Osteocyte (in vitro differentiated cells): ENCODE measurements around the gene TAF9. TPM values are rescaled to one million over a fixed set of nuclear protein-coding genes. Genes with fewer than 3 reads are reported as not detected.

Experiments
- DNase-seq: peaks from one replicate; pipeline ENCODE4 v3.0.0; 2021; ENCODE audit warnings: mixed read lengths; ENCODE audit not compliant: unreplicated experiment; ENCODE audit errors: extremely low spot score
- H3K27ac Mint-ChIP-seq: one replicate; pipeline ENCODE4 v1.8.0; 2021; ENCODE audit warnings: mild to moderate bottlenecking, mixed read lengths; ENCODE audit not compliant: unreplicated experiment
- H3K27me3 Mint-ChIP-seq: one replicate; pipeline ENCODE4 v1.8.0; 2021; ENCODE audit warnings: mixed read lengths; ENCODE audit not compliant: unreplicated experiment
- H3K36me3 Mint-ChIP-seq: one replicate; pipeline ENCODE4 v1.8.0; 2021; ENCODE audit warnings: mixed read lengths; ENCODE audit not compliant: unreplicated experiment
- H3K4me1 Mint-ChIP-seq: one replicate; pipeline ENCODE4 v1.8.0; 2021; ENCODE audit warnings: mixed read lengths; ENCODE audit not compliant: unreplicated experiment
- H3K4me3 Mint-ChIP-seq: one replicate; pipeline ENCODE4 v1.8.0; 2021; ENCODE audit warnings: mild to moderate bottlenecking, moderate library complexity, mixed read lengths; ENCODE audit not compliant: unreplicated experiment
- H3K9me3 Mint-ChIP-seq: one replicate; pipeline ENCODE4 v1.8.0; 2021; ENCODE audit warnings: mixed read lengths; ENCODE audit not compliant: unreplicated experiment
- total RNA-seq: library from RNA; stranded (reverse); gene quantifications from 2 replicates; pipeline ENCODE4 v1.2.1, GENCODE V29; 2021
- TF ChIP-seq, protein P1 (sequence below): fragments of 200-600 bp; sonication (generic); IDR thresholded peaks from 2 replicates; pipeline ENCODE4 v1.5.0; 2021; ENCODE audit warnings: antibody characterized with exemption, mild to moderate bottlenecking, moderate library complexity

Gene TAF9
- total RNA-seq, 1 donor from 2014 or later: 69.3 TPM

DNA sequence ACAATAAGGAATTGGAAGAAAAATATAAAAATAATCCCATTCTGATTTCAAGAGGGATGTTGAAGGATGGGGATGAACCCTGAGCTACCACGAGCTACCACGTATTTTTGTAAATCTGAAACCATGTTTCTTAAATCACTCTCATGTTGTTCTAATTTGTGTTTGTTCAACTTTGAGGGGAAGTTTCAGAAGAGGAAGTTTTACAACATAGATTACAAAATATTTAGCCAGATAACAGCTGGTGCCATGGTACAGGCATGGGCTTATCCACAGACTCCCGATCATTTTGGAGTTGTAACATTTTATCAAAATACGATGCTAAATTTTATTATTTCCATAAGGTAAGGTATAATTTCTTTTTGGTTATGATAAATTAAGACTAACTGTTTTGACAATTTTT lies 51.9 kb downstream of the TAF9 start:
- no peak for DNase-seq
- TF ChIP-seq, protein P1, sequence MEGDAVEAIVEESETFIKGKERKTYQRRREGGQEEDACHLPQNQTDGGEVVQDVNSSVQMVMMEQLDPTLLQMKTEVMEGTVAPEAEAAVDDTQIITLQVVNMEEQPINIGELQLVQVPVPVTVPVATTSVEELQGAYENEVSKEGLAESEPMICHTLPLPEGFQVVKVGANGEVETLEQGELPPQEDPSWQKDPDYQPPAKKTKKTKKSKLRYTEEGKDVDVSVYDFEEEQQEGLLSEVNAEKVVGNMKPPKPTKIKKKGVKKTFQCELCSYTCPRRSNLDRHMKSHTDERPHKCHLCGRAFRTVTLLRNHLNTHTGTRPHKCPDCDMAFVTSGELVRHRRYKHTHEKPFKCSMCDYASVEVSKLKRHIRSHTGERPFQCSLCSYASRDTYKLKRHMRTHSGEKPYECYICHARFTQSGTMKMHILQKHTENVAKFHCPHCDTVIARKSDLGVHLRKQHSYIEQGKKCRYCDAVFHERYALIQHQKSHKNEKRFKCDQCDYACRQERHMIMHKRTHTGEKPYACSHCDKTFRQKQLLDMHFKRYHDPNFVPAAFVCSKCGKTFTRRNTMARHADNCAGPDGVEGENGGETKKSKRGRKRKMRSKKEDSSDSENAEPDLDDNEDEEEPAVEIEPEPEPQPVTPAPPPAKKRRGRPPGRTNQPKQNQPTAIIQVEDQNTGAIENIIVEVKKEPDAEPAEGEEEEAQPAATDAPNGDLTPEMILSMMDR: no peak
- Mint-ChIP-seq H3K27ac (no peak overlapping the region), H3K36me3 (no peaks in the 10 kb centered on the region), H3K9me3 (no peaks in the 10 kb centered on the region), H3K4me1 (no peaks in the 10 kb centered on the region), H3K27me3 (no peaks in the 10 kb centered on the region), H3K4me3 (no peak overlapping the region)

DNA sequence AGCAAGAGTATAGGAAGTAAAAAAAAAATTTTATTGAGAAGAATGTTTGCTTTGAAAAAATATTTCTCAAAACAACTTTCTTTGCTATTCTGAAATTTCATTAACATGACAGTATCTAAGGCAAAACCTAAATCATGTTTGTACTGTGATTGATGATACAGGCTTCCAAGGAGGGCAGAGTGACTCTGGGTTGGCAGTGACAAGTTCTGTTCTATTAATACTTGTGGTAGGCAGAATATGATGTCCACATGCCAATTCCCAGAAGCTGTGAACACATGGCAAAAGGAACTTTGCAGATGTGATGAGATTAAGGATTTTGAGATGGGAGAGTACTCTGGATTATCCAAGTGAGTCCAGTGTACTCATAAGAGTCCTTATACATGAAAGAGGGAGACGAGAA lies 53.3 kb downstream of the TAF9 start:
- Mint-ChIP-seq H3K4me1 (no peaks in the 10 kb centered on the region), H3K36me3 (no peaks in the 10 kb centered on the region), H3K27ac (no peak overlapping the region), H3K9me3 (no peaks in the 10 kb centered on the region), H3K4me3 (no peak overlapping the region), H3K27me3 (no peaks in the 10 kb centered on the region)
- no peak for DNase-seq
- TF ChIP-seq, protein P1: no peak

Other genes with a start within 250 kb of the TAF9 start
- gene CCNB1, start 202.4 kb downstream of the TAF9 start, total RNA-seq: 38.5 and 39.3 TPM in 2 replicates
- 5.3 and 7.7 TPM in 2 replicates for gene CENPH, start 179.9 kb downstream of the TAF9 start, total RNA-seq
- 32.5 and 35.4 TPM in 2 replicates for gene CDK7, start 134.6 kb downstream of the TAF9 start, total RNA-seq
- 2.4 and 2.6 TPM in 2 replicates for gene CCDC125, start 36.7 kb downstream of the TAF9 start, total RNA-seq
- gene AK6, start within 50 bp of the TAF9 start, total RNA-seq: 29.6 and 31.0 TPM in 2 replicates
- gene RAD17, start 298 bp upstream of the TAF9 start, total RNA-seq: 30.1 and 30.6 TPM in 2 replicates
- gene MARVELD2, start 45.6 kb upstream of the TAF9 start, total RNA-seq: 0.38 and 0.71 TPM in 2 replicates
- gene OCLN, start 123.3 kb upstream of the TAF9 start, total RNA-seq: 4.4 and 4.5 TPM in 2 replicates
- 32.0 and 35.6 TPM in 2 replicates for gene GTF2H2C, start 190.7 kb upstream of the TAF9 start, total RNA-seq